MM.1S (cell line): ENCODE data around the gene C11orf21.

Experiments used
- EZH2 ChIP-seq: fragments of 300-600 bp; sonication (generic); optimal IDR thresholded peaks from 2 replicates; pipeline ENCODE3; 2017; ENCODE audit warnings: low read depth, mild to moderate bottlenecking, antibody characterized with exemption, low read length, mixed read lengths
- EZH2phosphoT487 ChIP-seq: fragments of 300-600 bp; sonication (generic); IDR thresholded peaks from 2 replicates; pipeline ENCODE4 v1.6.1; 2018; ENCODE audit warnings: antibody characterized with exemption, low read length
- TF ChIP-seq, protein P1 (sequence below): fragments of 300-600 bp; sonication (generic); IDR thresholded peaks from 2 replicates; pipeline ENCODE4 v1.5.1; 2016; ENCODE audit warnings: antibody characterized with exemption, low read length, mixed read lengths

GRCh38 chr11:2259466-2259830 lies 42.3 kb downstream of the C11orf21 start:
- TF ChIP-seq, protein P1, sequence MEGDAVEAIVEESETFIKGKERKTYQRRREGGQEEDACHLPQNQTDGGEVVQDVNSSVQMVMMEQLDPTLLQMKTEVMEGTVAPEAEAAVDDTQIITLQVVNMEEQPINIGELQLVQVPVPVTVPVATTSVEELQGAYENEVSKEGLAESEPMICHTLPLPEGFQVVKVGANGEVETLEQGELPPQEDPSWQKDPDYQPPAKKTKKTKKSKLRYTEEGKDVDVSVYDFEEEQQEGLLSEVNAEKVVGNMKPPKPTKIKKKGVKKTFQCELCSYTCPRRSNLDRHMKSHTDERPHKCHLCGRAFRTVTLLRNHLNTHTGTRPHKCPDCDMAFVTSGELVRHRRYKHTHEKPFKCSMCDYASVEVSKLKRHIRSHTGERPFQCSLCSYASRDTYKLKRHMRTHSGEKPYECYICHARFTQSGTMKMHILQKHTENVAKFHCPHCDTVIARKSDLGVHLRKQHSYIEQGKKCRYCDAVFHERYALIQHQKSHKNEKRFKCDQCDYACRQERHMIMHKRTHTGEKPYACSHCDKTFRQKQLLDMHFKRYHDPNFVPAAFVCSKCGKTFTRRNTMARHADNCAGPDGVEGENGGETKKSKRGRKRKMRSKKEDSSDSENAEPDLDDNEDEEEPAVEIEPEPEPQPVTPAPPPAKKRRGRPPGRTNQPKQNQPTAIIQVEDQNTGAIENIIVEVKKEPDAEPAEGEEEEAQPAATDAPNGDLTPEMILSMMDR = no peak
- no peak for TF ChIP-seq EZH2
- no peak for TF ChIP-seq EZH2phosphoT487
